ENCODE data around the gene ACP5.

Gene ACP5

DNA sequence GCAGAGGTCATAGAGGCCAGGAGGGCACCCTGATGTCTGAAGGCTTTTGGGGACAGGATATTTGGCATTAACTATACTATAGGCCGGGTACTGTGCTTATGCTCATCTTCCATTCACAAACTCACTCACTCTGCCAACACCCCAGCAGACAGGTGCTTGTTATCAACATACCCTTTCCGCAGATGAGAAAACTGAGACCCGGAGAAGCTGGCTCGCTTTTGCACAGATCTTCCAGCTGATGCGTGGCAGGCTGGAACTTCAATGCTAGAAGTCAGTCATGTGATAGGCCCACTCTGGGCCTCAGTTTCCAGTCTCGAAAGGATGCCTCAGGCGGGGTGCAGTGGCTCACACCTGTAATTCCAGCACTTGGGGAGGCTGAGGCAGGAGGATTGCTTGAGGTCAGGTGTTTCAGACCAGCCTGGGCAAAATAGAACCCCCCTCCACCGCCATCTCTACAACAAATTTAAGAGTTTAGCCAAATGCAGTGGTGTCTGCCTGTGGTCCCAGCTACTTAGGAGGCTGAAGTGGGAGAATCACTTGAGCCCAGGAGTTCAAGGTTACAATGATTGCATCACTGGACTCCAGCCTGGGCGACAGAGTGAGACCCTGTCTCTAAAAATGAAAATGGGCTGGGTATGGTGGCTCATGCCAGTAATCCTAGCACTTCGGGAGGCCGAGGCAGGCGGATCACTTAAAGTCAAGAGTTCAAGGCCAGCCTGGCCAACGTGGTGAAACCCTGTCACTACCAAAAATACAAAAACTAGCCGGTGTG is 29.3 kb downstream of the ACP5 start:
- no peak for DNase-seq

DNA sequence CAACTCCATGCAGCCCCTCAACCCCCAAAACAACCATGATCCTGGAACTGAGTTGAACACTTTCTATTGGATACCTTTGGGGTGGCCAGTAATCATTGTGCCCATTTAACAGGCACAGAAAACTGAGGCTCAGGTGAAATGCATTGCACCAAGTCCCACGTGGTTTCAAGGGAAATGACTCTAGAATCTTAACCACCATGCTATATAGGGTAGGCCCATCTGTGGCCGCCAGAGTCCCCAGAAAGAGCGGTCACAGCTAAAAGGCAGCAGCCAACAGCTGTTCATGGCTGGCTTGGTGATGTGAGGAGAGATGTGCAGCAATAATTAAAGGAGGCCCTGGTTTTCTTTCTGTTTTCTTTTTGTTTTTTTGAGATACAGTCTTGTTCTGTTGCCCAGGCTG is 36.2 kb downstream of the ACP5 start:
- no peak for DNase-seq

DNA sequence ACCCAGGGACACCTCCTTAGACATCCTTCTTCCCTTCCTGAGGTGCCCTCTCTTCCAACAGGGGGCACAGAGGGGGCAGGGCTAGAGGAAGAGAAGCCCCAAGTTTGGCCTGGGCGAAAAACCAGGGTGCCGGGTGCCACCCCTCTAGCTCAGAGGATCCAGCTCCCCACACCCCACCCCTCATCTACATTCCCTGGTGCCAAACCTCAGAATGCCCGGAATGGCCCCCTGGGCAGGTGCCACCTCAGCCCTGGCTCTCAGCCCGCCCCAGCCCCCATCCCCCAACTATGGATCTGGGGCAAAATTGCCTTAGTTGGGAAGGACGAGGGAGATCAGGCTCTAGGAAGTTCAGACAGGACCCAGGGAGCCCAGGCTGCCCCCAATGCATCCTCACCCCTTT is 36.8 kb downstream of the ACP5 start:
- no peak for DNase-seq

DNA sequence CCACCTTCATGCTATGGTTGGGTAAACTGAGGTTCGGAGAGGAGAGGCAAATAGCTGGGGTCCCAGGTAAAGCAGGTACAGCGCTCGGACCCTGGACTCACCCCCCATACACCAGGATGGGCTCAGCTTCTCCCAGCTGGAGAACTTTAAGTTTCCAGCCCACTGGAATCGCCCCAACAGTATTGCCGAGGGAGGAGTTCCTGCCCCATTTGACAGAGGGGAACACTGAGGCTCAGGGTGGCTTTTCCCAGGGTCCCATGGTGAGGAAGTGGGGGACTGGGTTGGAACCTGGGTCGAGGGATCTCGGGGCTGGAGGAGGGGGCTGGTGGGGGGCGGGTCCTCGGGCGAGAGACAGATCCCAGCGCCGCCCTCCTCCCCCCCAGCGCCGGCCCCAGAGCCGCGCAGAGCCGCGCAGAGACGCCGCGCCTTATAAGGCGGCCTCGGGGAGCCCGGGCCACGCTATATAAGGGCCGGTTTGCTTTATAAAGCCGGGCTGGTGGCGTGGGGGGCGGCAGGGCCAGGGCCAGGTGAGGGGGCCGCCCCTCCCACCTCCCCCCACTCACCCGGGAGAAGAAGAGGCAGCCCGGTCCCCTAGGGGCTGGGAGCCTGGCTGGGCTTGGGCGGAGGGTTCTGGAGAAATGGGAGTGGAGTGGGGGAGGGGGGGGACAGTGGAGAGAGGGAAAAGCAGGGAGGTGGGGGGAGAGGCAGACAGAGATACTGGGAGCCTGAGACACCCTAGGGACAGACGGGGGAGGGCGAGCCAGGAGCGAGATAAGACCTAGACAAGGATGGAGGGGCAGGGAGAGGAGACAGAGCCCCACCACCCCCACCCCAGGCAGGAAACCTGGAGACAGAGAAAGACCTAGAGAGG is 37.7 kb downstream of the ACP5 start:
- DNase-seq, result no peak

DNA sequence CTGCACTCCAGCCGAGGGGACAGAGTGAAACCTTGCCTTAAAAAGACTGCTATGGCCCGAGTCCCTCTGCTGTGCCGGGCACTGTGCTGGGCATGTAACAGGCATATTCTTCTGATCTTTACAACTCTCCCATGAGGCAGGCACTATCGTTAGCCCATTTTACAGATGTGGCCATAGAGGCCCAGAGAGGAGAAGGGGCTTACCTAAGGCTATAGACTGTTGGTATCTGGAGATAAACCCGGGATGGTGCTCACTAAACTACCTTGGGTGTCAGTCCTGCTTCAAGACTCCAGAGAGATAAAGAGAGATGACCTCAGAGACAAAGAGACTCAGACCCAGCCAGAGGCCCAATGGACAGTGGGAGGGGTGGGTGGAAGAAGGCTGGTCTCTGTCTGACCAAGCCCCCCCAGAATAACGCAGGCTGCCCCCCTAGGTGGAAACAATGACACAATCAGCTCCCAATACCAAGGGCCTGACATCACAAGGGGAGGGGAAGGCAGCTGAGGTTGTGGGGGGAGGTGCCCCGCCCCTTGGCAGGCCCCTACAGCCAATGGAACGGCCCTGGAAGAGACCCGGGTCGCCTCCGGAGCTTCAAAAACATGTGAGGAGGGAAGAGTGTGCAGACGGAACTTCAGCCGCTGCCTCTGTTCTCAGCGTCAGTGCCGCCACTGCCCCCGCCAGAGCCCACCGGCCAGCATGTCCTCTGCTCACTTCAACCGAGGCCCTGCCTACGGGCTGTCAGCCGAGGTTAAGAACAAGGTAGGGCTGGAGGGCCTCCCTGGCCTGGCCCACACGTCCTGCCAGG is 39.0 kb downstream of the ACP5 start, which contains the start of gene CNN1:
TSS of gene CNN1 (plus strand) at position 620 of the 805 bp plus-strand sequence. CDS start at position 697, 77 bp downstream.
- DNase-seq, result no peak

DNA sequence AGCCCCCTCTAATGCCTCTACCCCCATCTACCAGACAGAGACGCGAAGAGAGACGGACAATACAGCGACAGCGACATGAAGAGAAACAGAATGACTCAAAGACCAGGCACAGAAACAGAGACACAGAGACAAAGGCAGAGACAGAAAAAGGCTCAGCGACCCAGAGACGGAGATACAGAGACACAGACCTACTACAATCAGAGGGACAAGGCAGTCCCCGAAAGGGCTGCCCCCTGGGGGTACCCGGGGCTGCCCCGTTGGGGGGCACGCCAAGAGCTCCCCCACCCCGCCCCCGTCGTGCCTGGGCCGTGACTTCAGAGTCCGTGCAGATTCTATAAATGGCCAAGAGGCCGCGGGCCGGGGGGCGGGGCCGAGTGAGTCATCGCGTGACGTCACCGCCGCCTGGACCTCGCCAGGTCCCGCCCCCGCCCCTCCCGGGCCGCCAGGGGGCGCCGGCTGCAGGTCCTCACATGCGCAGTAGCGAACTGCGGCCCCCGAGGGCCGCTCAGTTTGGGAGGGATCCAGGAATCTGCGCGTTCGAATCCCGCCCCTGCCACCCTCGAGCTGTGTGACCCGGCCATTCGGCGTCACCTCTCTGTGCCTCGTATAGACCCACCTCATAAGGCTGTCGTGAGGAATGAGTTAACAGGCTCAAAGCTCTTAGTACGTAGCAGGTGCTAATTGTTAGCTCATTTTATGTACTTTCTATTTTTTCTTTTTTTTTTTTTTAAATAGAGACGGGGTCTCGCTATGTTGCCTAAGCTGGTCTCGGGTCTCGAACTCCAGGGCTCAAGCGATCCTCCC is 41.5 kb downstream of the ACP5 start:
- peak; percentile 80 for DNase-seq

DNA sequence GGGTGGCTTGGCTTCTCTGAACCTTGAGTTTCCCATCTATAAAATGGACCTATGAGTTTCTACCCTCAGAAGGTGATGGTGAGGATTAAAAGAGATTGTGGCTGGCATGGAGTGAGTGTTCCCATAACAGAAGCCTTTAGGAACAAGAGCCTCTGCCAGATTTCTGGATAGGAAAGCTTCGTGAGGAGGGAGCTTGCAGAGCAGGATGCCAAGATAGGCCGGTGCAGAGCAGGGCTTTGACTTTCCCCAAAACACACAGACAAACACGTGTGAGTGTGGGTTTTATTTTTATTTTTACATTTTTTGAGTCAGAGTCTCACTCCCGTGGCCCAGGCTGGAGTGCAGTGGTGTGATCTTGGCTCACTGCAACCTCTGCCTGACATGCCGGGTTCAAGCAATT is 42.5 kb downstream of the ACP5 start:
- no peak for DNase-seq

DNA sequence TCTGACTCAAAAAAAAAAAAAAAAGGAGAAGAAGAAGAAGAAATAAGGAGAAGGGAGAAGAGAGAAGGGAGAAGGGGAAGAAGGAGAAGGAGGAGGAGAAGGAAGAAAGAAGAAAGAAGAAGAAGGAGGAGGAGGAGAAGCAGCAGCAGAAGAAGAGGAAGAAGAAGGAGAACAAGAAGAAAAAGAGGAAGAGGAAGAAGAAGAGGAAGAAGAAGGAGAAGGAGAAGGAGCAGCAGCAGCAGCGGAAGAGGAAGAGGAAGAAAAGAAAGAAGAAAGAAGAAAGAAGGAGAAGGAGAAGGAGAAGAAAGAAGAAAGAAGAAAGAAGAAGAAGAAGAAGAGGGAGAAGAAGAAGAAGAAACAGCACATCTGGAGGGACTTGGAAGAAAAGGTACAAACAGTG is 42.9 kb downstream of the ACP5 start:
- no peak for DNase-seq

DNA sequence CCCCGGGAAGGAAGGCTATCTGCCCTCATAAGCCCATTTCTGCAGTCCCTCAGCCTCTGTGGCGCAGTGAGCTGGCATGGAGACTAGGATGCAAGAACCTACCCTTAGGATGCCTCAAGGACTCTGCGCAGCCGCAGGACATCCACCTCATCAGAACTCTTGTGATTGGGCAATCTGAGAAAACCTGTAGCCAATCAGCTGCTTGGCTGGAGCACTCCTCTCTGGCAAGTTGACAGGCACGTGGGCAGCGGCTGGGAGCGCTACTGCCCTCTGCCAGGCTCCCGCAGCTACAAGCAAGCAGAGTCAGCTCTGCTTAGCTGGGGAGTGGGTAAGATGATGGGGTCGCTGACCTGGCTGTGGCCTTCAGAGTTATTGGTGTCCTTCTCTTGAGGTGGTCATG is 47.0 kb downstream of the ACP5 start:
- peak; percentile 18 for DNase-seq

DNA sequence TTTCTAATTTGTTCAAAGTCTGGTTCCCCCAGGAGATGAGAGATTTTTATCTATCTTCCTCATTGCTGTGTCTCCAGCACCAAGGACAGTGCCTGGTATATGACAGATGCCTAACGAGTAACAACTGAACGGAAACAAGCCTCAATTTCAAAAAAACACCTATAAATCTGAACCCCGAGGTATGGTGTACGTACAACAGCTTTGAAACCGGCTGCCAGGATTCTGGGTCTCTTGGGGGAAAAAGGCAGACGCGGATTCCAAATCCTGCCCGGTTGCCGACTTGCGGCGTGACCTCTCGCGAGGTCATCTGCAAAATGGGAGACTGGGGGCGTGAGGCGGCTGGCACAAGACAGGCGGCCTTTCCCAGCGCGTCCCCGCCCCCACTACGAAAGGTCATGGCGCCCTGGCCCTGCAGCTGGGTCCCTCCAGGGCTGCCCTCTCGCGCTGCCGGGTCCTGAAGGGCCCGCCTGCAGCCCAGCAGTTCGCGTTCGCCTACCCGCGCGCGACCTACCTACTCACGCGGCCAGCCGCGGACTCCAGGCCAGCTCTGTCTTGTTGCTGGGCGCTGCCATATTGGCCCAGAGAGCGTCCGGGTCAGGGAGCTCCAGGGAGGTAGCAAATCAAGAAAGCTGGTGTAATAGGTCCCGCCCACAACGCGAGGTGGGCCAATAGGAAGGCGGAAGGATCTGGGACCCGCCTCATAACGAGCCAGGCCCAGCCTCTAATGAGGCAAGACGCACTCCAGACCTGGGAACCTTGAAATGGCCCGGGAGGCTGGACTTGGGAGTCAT is 48.7 kb downstream of the ACP5 start, which contains the start of gene ECSIT:
TSS of gene ECSIT (minus strand) at position 584 of the 791 bp plus-strand sequence. CDS start 9,964 bp downstream, outside the sequence.
- peak; percentile 90 for DNase-seq

Data from activated CD4-positive, alpha-beta T cell treated with anti-CD3 and anti-CD28 coated beads, Interleukin-2, amount 50 U/mL, for 1 hour (primary cell).